ENCODE results near the gene MAPK8. TPM values are rescaled to one million over a fixed set of nuclear protein-coding genes. Genes with fewer than 3 reads are reported as not detected.
A peak's percentile ranks its signal among the peaks of the same experiment; 100 is the strongest.

The MAPK8 gene
- total RNA-seq, 2 experiments from 2014 or later: 44.2 to 45.4 TPM

DNA sequence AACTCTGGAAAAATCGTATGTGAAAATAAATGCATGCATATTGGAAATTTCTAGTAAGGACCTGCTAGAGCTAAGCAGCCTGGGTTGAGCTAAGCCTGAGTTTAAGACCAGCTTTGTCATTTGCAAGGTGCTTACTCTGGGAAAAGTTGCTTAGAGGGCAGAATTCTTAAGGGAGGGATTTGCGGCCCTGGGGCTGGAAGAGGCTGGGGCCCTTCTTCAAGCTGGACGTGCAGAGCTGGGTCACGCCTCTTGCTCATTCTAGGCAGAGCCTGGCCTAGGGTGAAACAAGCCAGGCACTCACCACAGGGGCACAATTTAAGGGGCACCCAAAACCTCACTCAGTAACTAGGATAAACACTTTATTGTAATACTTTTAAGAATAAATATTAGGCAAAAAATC, 161.2 kb downstream of the MAPK8 start:
- H3K9me3 Mint-ChIP-seq: no peaks in the 10 kb centered on the region
- no peaks in the 10 kb centered on the region for H3K36me3 Mint-ChIP-seq
- H3K27me3 Mint-ChIP-seq: no peaks in the 10 kb centered on the region
- intact Hi-C loops (cut with micrococcal nuclease): no loop called here
- POLR2A ChIA-PET: no interaction called here
- no peak overlapping the region for H3K4me3 Mint-ChIP-seq
- H3K27ac Mint-ChIP-seq: no peak overlapping the region
- no peak for DNase-seq
- no peaks in the 10 kb centered on the region for H3K4me1 Mint-ChIP-seq (ENCODE audit: low read depth)
- CTCF ChIA-PET: no interaction called here

DNA sequence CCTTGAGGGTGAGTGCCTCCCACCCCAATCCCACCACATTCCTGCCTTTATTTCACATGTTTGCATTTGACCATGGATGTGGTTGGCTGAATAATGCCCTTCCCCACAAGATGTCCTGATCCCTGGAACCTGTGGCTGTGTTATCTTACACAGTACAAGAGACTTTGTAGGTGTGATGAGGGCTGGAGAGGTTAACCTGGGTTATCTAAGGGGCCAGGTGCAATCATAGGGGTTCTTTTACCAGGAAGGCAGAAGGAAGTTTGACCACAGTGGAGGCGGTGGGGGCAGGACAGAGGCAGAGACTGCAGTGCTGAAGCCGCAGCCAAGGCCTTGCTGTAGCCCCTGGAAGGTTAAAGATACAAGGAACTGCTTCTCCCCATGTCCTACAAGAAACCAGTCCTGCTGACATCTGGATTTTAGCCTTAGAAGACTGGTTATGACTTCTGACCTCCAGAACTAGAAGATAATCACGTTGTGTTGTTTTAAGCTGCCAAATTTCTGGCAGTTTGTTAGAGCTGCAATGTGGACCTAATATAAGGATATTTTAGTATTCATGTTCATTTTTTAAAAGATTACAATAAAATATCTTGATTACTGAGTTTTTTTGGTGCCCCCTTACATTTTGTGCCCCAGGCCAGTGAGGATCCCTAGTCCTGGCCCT, 161.8 kb downstream of the MAPK8 start:
- no peaks in the 10 kb centered on the region for H3K36me3 Mint-ChIP-seq
- ChIA-PET CTCF (no interaction called here), POLR2A (no interaction called here)
- no peak overlapping the region for H3K27ac Mint-ChIP-seq
- no peaks in the 10 kb centered on the region for H3K9me3 Mint-ChIP-seq
- H3K4me1 Mint-ChIP-seq (ENCODE audit: low read depth): no peaks in the 10 kb centered on the region
- intact Hi-C loops (cut with micrococcal nuclease): no loop called here
- no peak overlapping the region for H3K4me3 Mint-ChIP-seq
- peak; percentile 1 for DNase-seq
- H3K27me3 Mint-ChIP-seq: no peaks in the 10 kb centered on the region

GRCh38 chr10:48468866-48469511, 162.5 kb downstream of the MAPK8 start:
- no peak overlapping the region for H3K4me3 Mint-ChIP-seq
- peak; percentile 6 for DNase-seq
- CTCF ChIA-PET: no interaction called here
- no peaks in the 10 kb centered on the region for H3K4me1 Mint-ChIP-seq (ENCODE audit: low read depth)
- no peak overlapping the region for H3K27ac Mint-ChIP-seq
- no peaks in the 10 kb centered on the region for H3K9me3 Mint-ChIP-seq
- POLR2A ChIA-PET: interaction anchor here (0.6 kb wide), 1 partner anchor 33 kb away, joined by 4 read pairs; no protein-coding TSS in a partner anchor
- H3K27me3 Mint-ChIP-seq: no peaks in the 10 kb centered on the region
- intact Hi-C loops (cut with micrococcal nuclease): no loop called here
- H3K36me3 Mint-ChIP-seq: no peaks in the 10 kb centered on the region

DNA sequence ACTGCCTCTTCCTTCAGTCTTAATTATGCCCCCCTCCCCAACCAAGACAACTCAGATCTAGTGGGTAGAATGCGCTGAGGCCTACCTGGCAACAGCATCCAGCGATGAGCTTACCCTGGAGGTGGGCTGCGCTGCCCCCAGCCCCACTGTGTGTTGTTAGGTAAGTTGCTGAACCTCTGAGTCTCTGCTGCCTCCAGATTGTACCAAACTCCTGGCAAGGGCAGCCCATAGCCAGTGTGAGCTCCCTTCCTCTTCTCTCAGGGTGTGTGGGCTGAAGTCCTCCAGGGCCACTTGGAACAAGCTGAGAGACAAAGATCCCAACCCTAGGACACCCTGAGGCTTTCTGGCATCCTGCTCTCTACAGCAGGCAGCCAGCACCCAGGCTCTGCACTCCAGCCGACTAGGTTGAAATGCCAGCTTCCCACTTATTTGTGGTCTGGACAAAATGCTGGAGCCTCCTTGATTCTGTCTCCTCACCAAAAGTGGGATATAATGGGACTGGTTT, 163.1 kb downstream of the MAPK8 start:
- ChIA-PET POLR2A (interaction anchor here (0.6 kb wide), 1 partner anchor 32 kb away, joined by 4 read pairs; no protein-coding TSS in a partner anchor), CTCF (no interaction called here)
- no peaks in the 10 kb centered on the region for H3K36me3 Mint-ChIP-seq

DNA sequence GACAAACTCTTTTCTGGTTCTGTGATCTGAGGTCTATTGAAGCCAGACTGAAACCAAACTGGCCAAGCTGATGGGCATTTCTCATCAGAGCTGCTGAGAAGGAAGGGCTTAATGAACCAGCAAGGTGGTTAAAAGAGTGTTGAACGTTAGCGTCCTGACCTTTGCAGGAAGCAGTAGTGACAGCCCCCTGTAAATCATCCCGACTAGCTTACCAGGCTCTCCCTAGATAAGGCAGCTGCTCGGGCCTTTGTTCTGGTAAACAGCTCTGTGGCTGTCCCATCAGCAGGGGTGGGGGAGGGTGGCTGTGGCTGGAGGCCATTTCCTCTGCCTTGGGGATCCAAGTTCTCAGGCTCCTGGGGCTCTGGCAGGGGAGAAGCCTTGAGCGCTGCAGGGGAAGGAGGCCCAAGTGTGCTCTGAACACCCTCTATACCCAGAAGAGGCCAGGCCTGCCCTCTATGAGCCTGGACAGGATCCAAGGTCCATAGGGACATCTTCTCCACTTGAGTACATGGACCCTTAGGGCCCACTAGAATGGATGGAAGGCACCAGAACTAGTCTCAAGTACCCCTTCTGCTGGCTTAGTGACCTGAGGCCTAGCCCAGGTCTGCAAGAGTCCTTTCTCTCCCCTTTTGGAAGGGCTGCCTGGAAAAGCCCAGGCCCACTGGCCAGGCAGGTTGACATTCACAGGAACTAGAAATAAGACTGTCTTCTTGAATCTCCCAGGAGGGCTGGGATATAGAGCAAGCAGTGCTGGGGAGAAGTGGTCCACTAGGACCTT, 163.8 kb downstream of the MAPK8 start:
- intact Hi-C loops (cut with micrococcal nuclease): no loop called here
- ChIA-PET CTCF (no interaction called here), POLR2A (interaction anchor here (0.6 kb wide), 1 partner anchor 32 kb away, joined by 4 read pairs; no protein-coding TSS in a partner anchor)
- H3K9me3 Mint-ChIP-seq: no peaks in the 10 kb centered on the region
- H3K4me1 Mint-ChIP-seq (ENCODE audit: low read depth): no peaks in the 10 kb centered on the region
- no peaks in the 10 kb centered on the region for H3K27me3 Mint-ChIP-seq
- H3K4me3 Mint-ChIP-seq: no peak overlapping the region
- DNase-seq: peak; percentile 4
- H3K27ac Mint-ChIP-seq: no peak overlapping the region
- no peaks in the 10 kb centered on the region for H3K36me3 Mint-ChIP-seq

More for the DNA sequence above, 163.1 kb downstream of the MAPK8 start:
- peak; percentile 2 for DNase-seq
- no peak overlapping the region for H3K27ac Mint-ChIP-seq
- no peaks in the 10 kb centered on the region for H3K9me3 Mint-ChIP-seq
- H3K27me3 Mint-ChIP-seq: no peaks in the 10 kb centered on the region
- H3K4me1 Mint-ChIP-seq (ENCODE audit: low read depth): no peaks in the 10 kb centered on the region
- intact Hi-C loops (cut with micrococcal nuclease): no loop called here
- H3K4me3 Mint-ChIP-seq: no peak overlapping the region

DNA sequence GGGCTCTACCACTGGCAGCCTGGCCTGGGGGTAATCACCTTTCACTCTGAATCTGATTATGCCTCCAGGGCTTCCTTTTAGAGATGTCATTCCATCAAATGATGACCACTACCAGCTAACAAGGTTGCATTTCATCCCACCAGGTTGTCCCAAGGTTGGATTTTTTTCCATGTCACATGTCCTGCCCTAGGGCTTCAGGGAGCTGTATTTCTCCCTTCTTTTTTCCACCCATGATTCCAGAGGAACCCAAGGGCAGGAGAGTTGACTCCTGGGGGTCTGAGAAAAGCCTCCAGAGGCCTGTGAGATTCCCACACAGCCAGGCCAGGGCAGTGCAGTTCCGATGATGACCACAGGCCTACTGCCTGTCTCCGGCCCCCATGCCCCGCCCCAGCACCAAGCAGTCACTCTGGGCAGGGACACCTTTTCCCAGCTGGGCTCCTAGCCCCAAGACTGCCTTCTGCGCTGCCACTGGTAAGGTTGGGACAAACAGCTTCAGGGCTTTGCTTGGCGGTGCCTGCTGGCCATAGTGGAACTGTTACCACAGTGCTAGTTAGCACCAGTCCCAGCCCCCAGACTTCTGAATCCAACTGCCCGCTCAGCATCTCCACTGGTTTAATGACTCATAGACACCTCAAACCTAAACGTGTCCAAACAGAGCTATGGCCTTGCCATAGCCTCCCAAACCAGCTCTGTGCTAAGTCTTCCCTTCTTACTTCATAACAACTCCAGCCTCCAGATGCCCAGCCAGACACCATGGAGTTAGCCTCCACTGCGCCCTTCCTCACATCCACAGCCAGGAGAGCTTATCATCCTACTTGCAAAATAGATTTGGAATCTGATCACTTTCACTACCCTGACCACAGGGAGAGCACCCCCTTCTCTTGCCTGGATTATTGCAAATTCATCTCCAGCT, 164.7 kb downstream of the MAPK8 start:
- Mint-ChIP-seq H3K9me3 (no peaks in the 10 kb centered on the region), H3K36me3 (no peaks in the 10 kb centered on the region), H3K4me1 (ENCODE audit: low read depth) (no peaks in the 10 kb centered on the region), H3K27me3 (no peaks in the 10 kb centered on the region), H3K27ac (no peak overlapping the region), H3K4me3 (no peak overlapping the region)
- ChIA-PET CTCF (no interaction called here), POLR2A (no interaction called here)
- intact Hi-C loops (cut with micrococcal nuclease): no loop called here
- peak; percentile 3 for DNase-seq

- Mint-ChIP-seq H3K27ac (no peak overlapping the region), H3K27me3 (no peaks in the 10 kb centered on the region), H3K9me3 (no peaks in the 10 kb centered on the region), H3K4me3 (no peak overlapping the region), H3K36me3 (no peaks in the 10 kb centered on the region), H3K4me1 (ENCODE audit: low read depth) (no peaks in the 10 kb centered on the region)
- CTCF ChIA-PET: no interaction called here
- POLR2A ChIA-PET: no interaction called here
- peak; percentile 3 for DNase-seq
- intact Hi-C loops (cut with micrococcal nuclease): no loop called here
Measured at GRCh38 chr10:48472501-48473069, 166.1 kb downstream of the MAPK8 start.

DNA sequence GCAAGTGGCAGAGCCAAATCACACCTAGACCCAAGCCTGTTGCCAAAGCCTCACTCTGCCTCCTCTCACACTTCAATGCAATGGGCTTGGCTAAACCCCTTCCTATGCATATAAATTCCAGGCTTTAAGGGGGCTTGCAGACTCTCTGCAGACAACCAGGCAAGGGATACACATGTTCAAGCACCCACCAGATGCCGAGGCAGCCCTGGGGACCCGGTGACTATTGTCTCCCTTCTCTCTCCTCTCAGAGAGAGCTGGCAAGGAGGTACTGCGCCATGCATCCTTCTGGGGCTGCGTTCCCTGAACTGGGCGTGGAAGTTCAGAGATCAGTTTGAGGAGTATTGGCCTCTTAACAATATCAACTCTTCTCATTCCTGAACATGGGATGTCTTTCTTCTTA, 167.2 kb downstream of the MAPK8 start:
- Mint-ChIP-seq H3K4me1 (ENCODE audit: low read depth) (no peaks in the 10 kb centered on the region), H3K4me3 (no peak overlapping the region), H3K36me3 (no peaks in the 10 kb centered on the region), H3K27me3 (no peaks in the 10 kb centered on the region), H3K9me3 (no peaks in the 10 kb centered on the region), H3K27ac (no peak overlapping the region)
- intact Hi-C loops (cut with micrococcal nuclease): no loop called here
- DNase-seq: peak; percentile 3
- ChIA-PET CTCF (no interaction called here), POLR2A (no interaction called here)

DNA sequence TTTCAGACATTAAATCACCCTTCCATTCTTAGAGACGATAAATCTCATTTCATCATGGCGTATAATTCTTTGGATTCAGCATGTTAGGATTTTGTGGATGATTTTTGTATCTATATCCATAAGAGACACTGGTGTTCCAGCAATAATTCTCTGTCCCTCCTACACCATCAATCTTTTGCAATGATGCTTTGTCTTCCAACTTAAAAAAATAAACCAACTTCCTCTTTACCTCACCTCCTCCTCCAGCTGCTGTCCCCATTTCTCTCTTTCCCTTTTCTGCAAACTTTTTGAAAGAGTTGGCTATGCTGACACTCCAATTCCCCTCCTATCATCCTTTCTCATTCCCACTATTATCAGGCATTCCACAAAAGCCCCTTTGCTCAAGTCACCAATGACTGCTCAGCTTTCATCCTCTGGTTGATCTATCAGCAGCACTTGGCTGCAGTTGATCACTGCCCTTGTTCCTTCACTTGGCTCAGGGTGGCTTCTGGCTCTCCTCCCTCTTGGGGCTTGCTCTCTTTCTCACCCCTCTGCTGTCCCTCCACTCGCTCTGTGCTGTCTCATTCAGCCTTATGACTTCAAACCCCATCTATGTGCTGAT, 168.4 kb downstream of the MAPK8 start:
- Mint-ChIP-seq H3K4me1 (ENCODE audit: low read depth) (no peaks in the 10 kb centered on the region), H3K27ac (no peak overlapping the region), H3K9me3 (no peaks in the 10 kb centered on the region), H3K36me3 (no peaks in the 10 kb centered on the region), H3K27me3 (peaks cover 3% of the 10 kb centered on the region), H3K4me3 (no peak overlapping the region)
- intact Hi-C loops (cut with micrococcal nuclease): no loop called here
- POLR2A ChIA-PET: no interaction called here
- no peak for DNase-seq
- CTCF ChIA-PET: no interaction called here

- H3K36me3 Mint-ChIP-seq: no peaks in the 10 kb centered on the region
- H3K4me1 Mint-ChIP-seq (ENCODE audit: low read depth): no peaks in the 10 kb centered on the region
- no peak for DNase-seq
- intact Hi-C loops (cut with micrococcal nuclease): no loop called here
- ChIA-PET CTCF (no interaction called here), POLR2A (no interaction called here)
- no peak overlapping the region for H3K27ac Mint-ChIP-seq
- peaks cover 3% of the 10 kb centered on the region for H3K27me3 Mint-ChIP-seq
- H3K9me3 Mint-ChIP-seq: no peaks in the 10 kb centered on the region
- no peak overlapping the region for H3K4me3 Mint-ChIP-seq
Measured at GRCh38 chr10:48475943-48476278, 169.4 kb downstream of the MAPK8 start.

GRCh38 chr10:48476279-48476982, 170.0 kb downstream of the MAPK8 start:
- H3K27me3 Mint-ChIP-seq: peaks cover 3% of the 10 kb centered on the region
- no peaks in the 10 kb centered on the region for H3K36me3 Mint-ChIP-seq
- H3K4me1 Mint-ChIP-seq (ENCODE audit: low read depth): no peaks in the 10 kb centered on the region
- no peak for DNase-seq
- no peak overlapping the region for H3K27ac Mint-ChIP-seq
- H3K4me3 Mint-ChIP-seq: no peak overlapping the region
- ChIA-PET POLR2A (no interaction called here), CTCF (no interaction called here)
- no peaks in the 10 kb centered on the region for H3K9me3 Mint-ChIP-seq
- intact Hi-C loops (cut with micrococcal nuclease): no loop called here
